ENCODE results near the gene PIGS.
"Not testable (repeated sequence)": the region's sequence is repeated elsewhere in the genome, so short reads cannot be mapped to it uniquely, and the experiment has no call there.

PIGS gene

DNA sequence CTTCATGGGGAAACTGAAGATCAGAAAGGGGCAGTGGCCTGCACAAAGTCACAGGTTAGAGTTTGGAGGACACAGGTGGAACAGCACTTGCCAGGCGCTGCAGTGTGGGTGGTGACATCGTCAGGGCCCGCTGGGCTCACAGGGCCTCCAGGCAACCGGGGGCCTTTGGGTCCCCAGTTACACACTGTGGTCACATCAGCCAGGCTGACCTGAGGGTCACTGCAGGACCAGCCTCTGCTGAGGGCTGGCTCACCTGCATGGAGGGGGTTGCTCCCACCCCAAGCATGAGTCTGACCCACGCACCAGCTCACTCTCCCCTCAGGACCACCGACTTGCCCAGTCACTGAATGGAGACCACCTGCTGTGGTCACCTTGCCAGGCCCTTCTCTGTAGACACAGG is 48.1 kb downstream of the PIGS start:
- no peak overlapping the region for H3K27ac Mint-ChIP-seq
- no peak for DNase-seq

DNA sequence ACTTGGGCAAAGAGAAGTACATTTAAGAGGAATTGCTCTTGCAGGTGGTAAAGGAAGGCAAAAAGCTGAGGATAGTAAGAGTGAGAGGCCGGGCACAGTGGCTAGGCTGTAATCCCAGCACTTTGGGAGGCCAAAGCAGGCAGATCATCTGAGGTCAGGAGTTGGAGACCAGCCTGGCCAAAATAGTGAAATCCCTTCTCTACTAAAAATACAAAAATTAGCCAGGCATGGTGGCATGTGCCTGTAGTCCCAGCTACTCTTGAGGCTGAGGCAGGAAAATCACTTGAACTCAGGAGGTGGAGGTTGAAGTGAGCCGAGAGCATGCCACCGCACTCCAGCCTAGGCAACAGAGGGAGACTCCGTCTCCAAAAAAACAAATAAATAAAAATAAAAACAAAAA is 49.0 kb downstream of the PIGS start:
- H3K27me3 Mint-ChIP-seq, DNase-seq: not testable (repeated sequence)

More for the DNA sequence above, 48.1 kb downstream of the PIGS start:
- no peak overlapping the region for H3K4me3 Mint-ChIP-seq
- H3K36me3 Mint-ChIP-seq = no peaks in the 10 kb centered on the region
- peaks cover 0 to 7% of the 10 kb centered on the region in 2 donors for H3K27me3 Mint-ChIP-seq
- peaks cover 4 to 12% of the 10 kb centered on the region in 2 donors for H3K4me1 Mint-ChIP-seq
- ATAC-seq (replicated peaks) = no peak
- H3K9me3 Mint-ChIP-seq = no peaks in the 10 kb centered on the region

DNA sequence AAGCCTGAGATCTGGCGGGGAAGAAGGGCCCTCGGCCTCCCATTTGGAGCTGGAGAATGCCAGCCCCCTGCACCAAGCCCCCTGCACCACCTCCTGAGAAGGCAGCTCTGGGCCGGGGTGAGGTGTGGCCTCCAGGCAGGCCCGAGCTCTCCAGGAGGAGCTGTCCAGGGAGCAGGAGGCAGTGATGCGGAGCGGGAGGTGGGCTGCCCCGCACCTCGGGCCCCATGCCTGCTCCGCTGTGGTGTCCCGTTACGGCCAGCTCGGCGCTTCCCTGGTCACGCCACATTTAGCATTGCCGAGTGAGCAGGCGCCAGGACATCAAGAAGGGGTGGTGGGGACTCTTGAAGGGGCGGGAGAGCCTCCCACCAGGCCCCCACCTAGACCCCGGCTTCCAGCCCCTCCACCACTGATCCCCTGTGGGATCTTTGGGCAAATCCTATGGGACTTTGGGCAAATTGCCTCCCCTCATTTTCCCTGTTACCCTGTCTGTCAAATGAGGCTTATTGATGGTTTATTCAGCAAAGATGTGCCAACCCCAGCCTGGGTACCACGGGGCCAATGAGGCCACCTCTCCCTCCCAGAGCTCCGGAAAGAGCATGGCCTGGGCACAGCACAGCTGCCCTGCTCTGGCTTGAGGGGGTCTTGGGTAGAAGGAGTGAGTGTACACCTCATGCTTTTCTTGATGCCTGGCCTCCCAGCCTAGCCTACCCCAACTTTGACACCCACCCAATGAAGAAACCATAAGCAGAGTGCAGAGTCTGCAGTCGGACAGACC is 49.8 kb downstream of the PIGS start:
- DNase-seq = no peak
- ATAC-seq (replicated peaks) = no peak
- Mint-ChIP-seq H3K4me1 (peaks cover 7 to 17% of the 10 kb centered on the region in 2 donors), H3K4me3 (no peak overlapping the region), H3K27ac (no peak overlapping the region), H3K27me3 (peaks cover 0 to 7% of the 10 kb centered on the region in 2 donors), H3K36me3 (no peaks in the 10 kb centered on the region), H3K9me3 (no peaks in the 10 kb centered on the region)

More for the DNA sequence above, 49.0 kb downstream of the PIGS start:
- not testable (repeated sequence) for H3K9me3 Mint-ChIP-seq; ATAC-seq (replicated peaks); H3K27ac Mint-ChIP-seq; H3K36me3 Mint-ChIP-seq; H3K4me3 Mint-ChIP-seq
- peaks cover 7 to 17% of the 10 kb centered on the region in 2 donors for H3K4me1 Mint-ChIP-seq

DNA sequence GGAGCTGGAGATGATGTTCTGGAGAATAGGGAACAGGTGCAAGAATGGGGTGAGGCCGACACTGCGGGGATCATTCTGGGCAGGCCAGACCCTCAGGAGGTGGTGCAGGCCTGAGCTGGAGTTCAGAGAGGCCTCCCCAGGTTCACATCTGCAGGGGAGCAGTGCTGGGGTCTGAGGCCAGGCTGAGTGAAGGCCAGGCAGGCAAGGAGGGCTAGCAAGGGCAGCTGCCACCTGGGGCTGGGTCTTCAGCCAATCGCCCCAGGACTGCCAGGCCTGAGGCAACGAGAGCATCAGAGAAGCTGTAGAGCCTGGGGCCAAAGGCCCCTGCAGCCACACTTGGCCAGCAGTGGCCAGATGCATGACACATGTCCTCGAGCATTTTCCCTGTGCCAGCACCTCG is 50.6 kb downstream of the PIGS start:
- ATAC-seq (replicated peaks) (no peak), DNase-seq (no peak)
- Mint-ChIP-seq H3K4me3 (no peak overlapping the region), H3K27ac (no peak overlapping the region), H3K36me3 (no peaks in the 10 kb centered on the region), H3K9me3 (no peaks in the 10 kb centered on the region), H3K4me1 (peaks cover 7 to 17% of the 10 kb centered on the region in 2 donors), H3K27me3 (peaks cover 0 to 7% of the 10 kb centered on the region in 2 donors)

DNA sequence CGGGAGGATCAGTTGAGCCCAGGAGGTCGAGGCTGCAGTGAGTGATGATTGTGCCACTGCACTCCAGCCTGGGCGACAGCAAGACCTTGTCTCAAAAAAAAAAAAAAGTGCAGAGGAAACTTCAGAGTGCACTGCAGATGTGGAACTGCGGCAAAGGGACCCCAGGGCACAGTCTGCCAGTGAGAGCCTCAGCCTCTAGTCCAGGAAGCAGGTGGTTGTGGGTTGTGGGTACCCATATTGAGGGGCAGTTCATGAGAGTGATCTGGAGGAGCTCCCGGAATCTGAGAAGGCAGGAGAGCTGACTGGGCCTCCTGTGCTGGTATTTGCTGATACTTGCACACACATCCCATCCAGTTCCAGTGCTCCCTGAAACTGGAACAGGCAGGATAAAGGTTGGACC is 52.1 kb downstream of the PIGS start:
- no peak overlapping the region for H3K4me3 Mint-ChIP-seq
- H3K27ac Mint-ChIP-seq = no peak overlapping the region
- no peaks in the 10 kb centered on the region for H3K9me3 Mint-ChIP-seq
- no peaks in the 10 kb centered on the region for H3K36me3 Mint-ChIP-seq
- H3K4me1 Mint-ChIP-seq = peaks cover 7 to 17% of the 10 kb centered on the region in 2 donors
- DNase-seq = no peak
- H3K27me3 Mint-ChIP-seq = peaks cover 0 to 7% of the 10 kb centered on the region in 2 donors
- ATAC-seq (replicated peaks) = no peak

DNA sequence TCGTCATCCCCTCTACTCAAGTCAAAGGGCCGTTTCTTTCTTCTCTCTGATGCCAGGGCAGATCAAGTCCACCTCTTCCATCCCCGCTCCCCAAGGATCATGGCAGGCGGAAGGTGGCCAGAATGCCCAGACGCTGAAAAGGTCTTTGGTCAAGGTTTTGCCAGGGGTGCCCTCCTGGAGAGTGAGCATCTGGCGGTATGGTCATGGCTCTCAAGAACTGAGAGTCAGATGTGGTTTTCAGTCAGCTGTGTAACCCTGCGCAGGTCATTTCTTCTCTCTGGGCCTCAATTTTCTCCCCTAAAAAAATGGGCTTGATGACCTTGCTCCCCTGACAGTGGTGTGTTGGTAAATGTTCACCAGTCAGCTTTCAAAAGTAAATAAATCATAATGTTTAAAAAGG is 52.7 kb downstream of the PIGS start:
- peaks cover 7 to 17% of the 10 kb centered on the region in 2 donors for H3K4me1 Mint-ChIP-seq
- DNase-seq = no peak
- ATAC-seq (replicated peaks) = no peak
- H3K4me3 Mint-ChIP-seq = no peak overlapping the region
- no peak overlapping the region for H3K27ac Mint-ChIP-seq
- no peaks in the 10 kb centered on the region for H3K36me3 Mint-ChIP-seq
- peaks cover 0 to 7% of the 10 kb centered on the region in 2 donors for H3K27me3 Mint-ChIP-seq
- no peaks in the 10 kb centered on the region for H3K9me3 Mint-ChIP-seq

DNA sequence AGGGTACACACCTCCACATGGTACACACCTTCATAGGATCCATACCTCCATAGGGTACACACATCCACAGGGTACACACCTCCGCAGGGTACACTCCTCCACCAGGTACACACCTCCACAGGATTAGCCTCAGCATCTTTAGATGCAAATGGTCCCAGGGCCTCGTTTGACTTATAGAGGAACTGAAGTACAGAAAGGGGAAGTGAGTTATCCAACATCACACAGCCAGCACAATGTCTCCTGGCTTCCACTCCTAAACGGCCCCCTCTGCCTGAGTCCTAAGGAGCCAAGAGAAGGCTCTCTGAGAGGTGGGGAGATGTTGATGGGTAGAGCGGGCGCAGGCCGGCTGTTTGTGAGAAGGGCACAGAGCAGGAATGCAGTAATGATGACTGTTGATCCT is 53.2 kb downstream of the PIGS start:
- peaks cover 7 to 17% of the 10 kb centered on the region in 2 donors for H3K4me1 Mint-ChIP-seq
- H3K9me3 Mint-ChIP-seq = no peaks in the 10 kb centered on the region
- DNase-seq (no peak), ATAC-seq (replicated peaks) (peak; percentile 94 to 98)
- no peaks in the 10 kb centered on the region for H3K36me3 Mint-ChIP-seq
- H3K27ac Mint-ChIP-seq = no peak overlapping the region
- H3K27me3 Mint-ChIP-seq = peaks cover 0 to 7% of the 10 kb centered on the region in 2 donors
- H3K4me3 Mint-ChIP-seq = no peak overlapping the region

DNA sequence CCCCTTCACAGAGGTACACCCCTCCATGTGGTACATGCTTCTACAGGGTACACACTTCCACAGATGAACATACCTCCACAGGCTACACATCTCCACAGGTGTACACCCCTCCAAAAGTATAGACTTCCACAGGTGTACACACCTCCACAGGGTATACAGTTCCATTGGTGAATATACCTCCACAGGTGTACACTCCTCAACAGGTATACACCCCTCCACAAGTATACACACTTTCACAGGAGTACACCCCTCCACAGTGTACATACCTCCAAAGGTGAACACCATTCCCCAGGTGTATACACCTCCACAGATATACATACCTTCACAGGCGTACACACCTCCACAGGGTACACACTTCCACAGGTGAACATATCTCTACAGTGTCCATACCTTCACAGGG is 55.8 kb downstream of the PIGS start:
- H3K27ac Mint-ChIP-seq = no peak overlapping the region
- no peaks in the 10 kb centered on the region for H3K36me3 Mint-ChIP-seq
- H3K4me1 Mint-ChIP-seq = peaks cover 7 to 17% of the 10 kb centered on the region in 2 donors
- no peak for DNase-seq
- no peak overlapping the region for H3K4me3 Mint-ChIP-seq
- ATAC-seq (replicated peaks) = no peak
- peaks cover 2 to 10% of the 10 kb centered on the region in 2 donors for H3K27me3 Mint-ChIP-seq
- H3K9me3 Mint-ChIP-seq = no peaks in the 10 kb centered on the region

DNA sequence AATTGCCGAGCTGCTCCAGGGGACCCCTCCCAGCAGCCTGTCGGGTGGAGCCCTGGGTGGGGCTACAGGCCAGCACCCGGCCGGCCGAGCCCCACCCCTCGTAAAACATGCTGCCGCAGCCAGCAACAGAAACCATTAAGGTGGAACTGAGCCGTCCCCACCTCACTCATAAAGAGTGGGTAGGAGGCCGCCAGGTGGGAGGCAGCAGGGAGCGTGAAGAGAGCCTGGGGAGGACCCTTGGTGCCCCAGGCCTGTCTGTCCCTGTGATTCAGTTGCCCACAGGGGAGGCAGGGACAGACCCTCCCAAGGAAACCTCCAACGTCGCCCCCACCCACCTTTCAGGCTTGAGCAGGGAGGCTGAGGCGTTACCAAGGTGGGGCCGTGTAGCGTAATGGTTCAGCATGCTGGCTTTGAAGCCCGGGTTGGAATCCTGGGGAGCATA is 56.7 kb downstream of the PIGS start:
- Mint-ChIP-seq H3K27me3 (peaks cover 10 to 20% of the 10 kb centered on the region in 2 donors), H3K4me3 (no peak overlapping the region), H3K4me1 (peaks cover 8 to 17% of the 10 kb centered on the region in 2 donors), H3K27ac (no peak overlapping the region), H3K9me3 (no peaks in the 10 kb centered on the region), H3K36me3 (no peaks in the 10 kb centered on the region)
- DNase-seq (no peak), ATAC-seq (replicated peaks) (no peak)

DNA sequence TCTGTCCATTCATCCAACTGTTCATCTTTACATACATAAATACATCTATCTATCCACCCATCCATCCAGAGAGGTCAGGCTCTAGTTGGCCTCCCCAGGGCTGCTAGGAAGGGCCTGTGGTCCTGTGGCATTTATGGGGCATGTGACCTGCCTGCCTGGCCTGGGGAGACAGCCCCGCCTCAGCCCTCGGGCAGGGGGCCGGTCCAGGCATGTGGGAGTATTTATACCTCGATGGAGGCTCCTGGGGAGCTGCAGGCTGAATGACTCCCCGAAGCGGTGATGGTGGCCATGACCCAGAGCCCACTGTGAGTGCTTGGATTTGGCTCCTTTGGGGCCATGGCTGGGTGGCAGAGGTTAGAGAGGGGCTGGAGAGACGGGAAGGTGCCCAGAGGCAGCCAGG is 57.8 kb downstream of the PIGS start:
- ATAC-seq (replicated peaks) (no peak), DNase-seq (no peak)
- Mint-ChIP-seq H3K4me3 (no peak overlapping the region), H3K9me3 (no peaks in the 10 kb centered on the region), H3K27me3 (peaks cover 19 to 24% of the 10 kb centered on the region in 2 donors), H3K4me1 (peaks cover 7% of the 10 kb centered on the region in 2 donors), H3K27ac (no peak overlapping the region), H3K36me3 (no peaks in the 10 kb centered on the region)

DNA sequence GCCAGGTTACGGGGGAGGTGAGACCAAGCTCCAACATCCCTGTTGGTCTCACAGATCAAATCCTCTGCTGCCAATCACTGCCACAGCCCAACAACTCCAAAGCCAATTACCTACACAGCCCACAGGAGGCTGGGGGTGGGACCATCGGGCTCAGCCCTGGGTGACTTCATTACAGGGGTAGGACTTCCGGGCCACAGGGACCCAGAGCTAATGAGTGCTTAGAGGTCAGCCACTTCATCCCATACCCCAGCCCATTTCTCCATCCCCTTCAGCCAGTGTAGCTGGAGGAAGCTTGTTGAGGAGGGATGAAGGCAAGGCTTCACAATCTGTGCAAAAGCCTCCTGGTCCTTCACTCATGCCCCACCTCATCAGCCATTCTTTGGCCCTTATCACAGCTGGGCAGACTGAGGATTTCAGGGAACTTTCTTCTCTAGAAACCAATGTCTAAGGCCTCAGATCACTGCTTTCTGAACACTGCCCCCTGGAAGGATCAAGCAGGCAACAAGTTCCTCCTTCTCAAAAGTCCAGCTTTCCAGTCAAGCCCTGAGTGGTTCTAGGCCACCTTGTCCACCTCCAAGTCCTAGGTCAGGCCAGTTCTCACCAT is 59.4 kb downstream of the PIGS start:
- Mint-ChIP-seq H3K36me3 (no peaks in the 10 kb centered on the region), H3K4me3 (no peak overlapping the region), H3K9me3 (no peaks in the 10 kb centered on the region), H3K27me3 (peaks cover 27 to 34% of the 10 kb centered on the region in 2 donors), H3K27ac (no peak overlapping the region), H3K4me1 (peaks cover 0 to 1% of the 10 kb centered on the region in 2 donors)
- no peak for ATAC-seq (replicated peaks)
- DNase-seq = no peak

DNA sequence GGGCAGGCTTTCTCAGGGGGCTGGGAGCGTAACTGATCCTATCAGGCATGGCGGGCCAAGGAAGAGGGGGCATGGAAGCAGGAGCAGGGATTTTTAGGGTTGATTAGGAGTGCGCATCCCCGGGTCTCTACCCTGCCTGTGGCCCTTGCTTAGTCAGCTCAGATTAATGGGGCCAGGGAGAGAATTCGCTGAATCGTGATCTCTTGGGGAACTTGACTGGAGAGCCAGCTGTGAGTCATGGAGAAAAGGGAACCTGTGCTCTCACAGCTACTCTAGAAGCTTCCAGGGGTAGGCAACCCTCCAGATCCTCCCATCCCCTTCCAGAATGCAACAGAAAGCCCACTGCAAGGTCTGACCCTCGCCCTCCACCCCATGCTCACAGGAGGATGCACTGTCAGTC is 61.5 kb downstream of the PIGS start:
- Mint-ChIP-seq H3K4me1 (peaks cover 0 to 1% of the 10 kb centered on the region in 2 donors), H3K36me3 (no peaks in the 10 kb centered on the region), H3K4me3 (no peak overlapping the region), H3K9me3 (no peaks in the 10 kb centered on the region), H3K27ac (no peak overlapping the region), H3K27me3 (peaks cover 40 to 51% of the 10 kb centered on the region in 2 donors)
- ATAC-seq (replicated peaks) (no peak), DNase-seq (no peak)

DNA sequence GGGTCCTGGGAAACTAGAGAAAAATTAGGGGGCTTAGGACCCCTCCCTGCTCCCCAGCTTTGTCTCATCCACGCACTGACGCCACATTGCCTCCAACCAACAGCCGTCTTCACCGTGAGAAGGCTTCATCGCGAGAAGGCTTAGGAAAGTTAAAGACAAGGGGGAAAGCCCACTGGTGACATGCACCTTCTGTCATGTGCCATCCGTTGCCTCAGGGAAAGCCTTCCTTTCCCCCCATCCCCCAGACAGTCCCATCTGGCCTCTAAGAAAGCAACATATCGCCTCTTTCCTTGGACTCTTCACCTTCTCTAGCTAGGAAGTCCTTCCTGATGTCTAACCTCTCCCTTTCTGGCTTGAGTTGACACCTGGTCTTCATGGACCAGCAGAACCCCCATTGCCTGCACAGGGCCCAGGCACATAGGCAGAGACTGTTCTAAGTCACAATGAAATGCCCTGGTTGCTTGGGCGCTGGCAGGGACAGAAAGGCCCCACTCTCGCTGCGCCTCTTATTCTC is 63.1 kb downstream of the PIGS start:
- Mint-ChIP-seq H3K27me3 (peaks cover 40 to 52% of the 10 kb centered on the region in 2 donors), H3K9me3 (no peaks in the 10 kb centered on the region), H3K4me3 (no peak overlapping the region), H3K36me3 (no peaks in the 10 kb centered on the region), H3K4me1 (peaks cover 0 to 1% of the 10 kb centered on the region in 2 donors), H3K27ac (no peak overlapping the region)
- DNase-seq = no peak
- ATAC-seq (replicated peaks) = no peak

DNA sequence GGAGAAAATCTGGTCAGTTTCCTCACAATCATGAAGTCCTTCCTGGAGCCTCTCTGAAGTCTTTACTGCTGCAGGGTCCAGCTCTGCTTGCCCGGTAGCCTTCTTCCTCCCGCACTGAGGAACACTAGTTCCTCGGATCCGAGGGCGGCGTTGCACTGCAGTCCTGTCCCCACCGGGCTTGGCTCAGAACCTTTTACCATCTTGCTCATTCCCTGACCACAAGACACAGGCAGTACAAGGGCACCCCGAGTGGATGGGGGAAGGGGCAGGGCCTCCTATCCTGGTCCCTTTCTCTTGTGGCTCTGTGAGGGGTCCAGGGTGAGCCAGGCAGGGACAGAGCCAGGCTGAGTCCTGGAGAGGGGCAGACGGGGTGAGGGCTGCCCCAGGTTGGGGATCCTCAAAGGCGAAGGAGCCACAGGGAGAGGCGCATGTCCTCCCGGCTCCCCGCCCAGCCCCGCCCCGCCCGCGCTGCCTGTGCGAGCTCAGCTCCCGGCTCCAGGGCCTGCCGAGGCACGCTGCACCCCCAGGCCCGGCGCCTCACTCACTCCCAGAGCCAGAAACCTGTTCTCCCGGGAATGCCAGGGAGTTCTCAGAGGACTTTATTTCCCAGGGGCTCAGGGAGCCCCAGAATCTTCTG is 63.6 kb downstream of the PIGS start:
- no peaks in the 10 kb centered on the region for H3K9me3 Mint-ChIP-seq
- H3K36me3 Mint-ChIP-seq = no peaks in the 10 kb centered on the region
- no peak overlapping the region for H3K4me3 Mint-ChIP-seq
- H3K27ac Mint-ChIP-seq = no peak overlapping the region
- ATAC-seq (replicated peaks) (no peak), DNase-seq (no peak)
- peaks cover 0 to 1% of the 10 kb centered on the region in 2 donors for H3K4me1 Mint-ChIP-seq
- peaks cover 40 to 52% of the 10 kb centered on the region in 2 donors for H3K27me3 Mint-ChIP-seq
